Prostate gland (tissue), 2 donors: ENCODE measurements around the gene CHD5. TPM values are rescaled to one million over a fixed set of nuclear protein-coding genes. Genes with fewer than 3 reads are reported as not detected.
A peak's percentile ranks its signal among the peaks of the same experiment; 100 is the strongest.

Experiments used
- DNase-seq: peaks from one replicate; pipeline ENCODE4 v3.0.0-alpha.2; 2019; ENCODE audit warnings: low spot score
- H3K27ac ChIP-seq, 2 donors: fragments of 200-600 bp; sonication (generic); 2 replicates each; pipeline ENCODE4 v1.5.1; 2017 to 2019
- H3K27me3 ChIP-seq: fragments of 200-600 bp; sonication (generic); replicated peaks from 2 replicates; pipeline ENCODE4 v1.5.1; 2019; ENCODE audit not compliant: insufficient read depth
- H3K36me3 ChIP-seq, 2 donors: fragments of 200-600 bp; sonication (generic); 1 replicate in 1 of 2; 2 replicates in 1 of 2; pipeline versions ENCODE4 v1.5.1 to v1.8.1; 2017 to 2019
- H3K4me1 ChIP-seq: fragments of 200-600 bp; sonication (generic); replicated peaks from 2 replicates; pipeline ENCODE4 v1.5.1; 2019
- H3K4me3 ChIP-seq, 2 donors: fragments of 200-600 bp; sonication (generic); 2 replicates each; pipeline ENCODE4 v1.5.1; 2017 to 2019
- H3K9me3 ChIP-seq: fragments of 200-600 bp; sonication (generic); 2 replicates; pipeline ENCODE4 v1.5.1; 2017
- CTCF ChIP-seq, 4 experiments: fragments of 200-600 bp in 2 of 4; fragments of 450-650 bp in 2 of 4; sonication (generic) in 2 of 4; IDR thresholded peaks; 1 replicate in 3 of 4; 2 replicates in 1 of 4; pipeline ENCODE4 v1.5.1; 2016 to 2019; ENCODE audit warnings: antibody characterized with exemption in 4 of 4, mild to moderate bottlenecking in 2 of 4, moderate library complexity in 2 of 4
- POLR2A ChIP-seq: fragments of 450-650 bp; IDR thresholded peaks from one replicate; pipeline ENCODE4 v1.6.1; 2016; ENCODE audit warnings: antibody characterized with exemption, mild to moderate bottlenecking
- POLR2AphosphoS5 ChIP-seq: sonication (generic); formaldehyde crosslinking; IDR thresholded peaks from one replicate; pipeline ENCODE4 v1.6.1; 2017; ENCODE audit warnings: antibody characterized with exemption
- WGBS: methylation state at CpG from one replicate; pipeline ENCODE4 v1.1.5; 2018; 5-methylcytosine and 5-hydroxymethylcytosine counted together
- intact Hi-C: fragments of 100-400 bp; cut with DNase I; formaldehyde crosslinking; loops from one replicate; pipeline ENCODE4 v1.14.2; 2022
- total RNA-seq, 2 donors: library from RNA; depleted of rRNA; stranded (reverse); fragments of >200 nt; gene quantifications; one replicate each; pipeline ENCODE4 v1.1.0, GENCODE V29; 2016

CHD5 gene
- total RNA-seq, 2 donors from 2014 or later = 4.9 to 17.0 TPM

DNA sequence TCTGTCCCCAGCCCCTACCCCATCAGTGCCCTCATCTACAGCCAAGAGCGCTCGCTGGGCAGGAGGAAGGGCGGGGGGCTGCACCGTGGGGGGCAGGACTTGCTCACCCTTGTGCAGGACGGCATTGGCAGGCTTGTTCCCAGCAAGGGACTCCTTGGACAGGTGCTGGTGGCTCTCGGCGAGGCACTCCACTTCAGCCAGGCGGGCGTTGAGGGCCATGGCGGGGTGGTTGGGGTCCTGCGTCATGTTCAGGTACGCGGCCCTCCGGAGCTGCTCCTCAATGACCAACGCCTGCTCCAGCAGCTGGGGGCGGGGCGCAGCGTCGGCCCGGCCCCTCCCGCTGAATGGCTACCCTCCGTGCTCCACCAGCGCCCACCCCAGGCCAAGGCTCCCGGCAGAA is 70.4 kb downstream of the CHD5 start:
- 65% methylated on average over 18 of the region's 24 CpGs for WGBS
- DNase-seq = no peak
- TF ChIP-seq CTCF (IDR thresholded peaks at IDR 0.05) (no peak), POLR2A (no peak), POLR2AphosphoS5 (no peak)
- intact Hi-C loops = no loop called here
- Histone ChIP-seq H3K4me1 (no peaks in the 10 kb centered on the region), H3K27me3 (no peaks in the 10 kb centered on the region), H3K27ac (no peak overlapping the region), H3K9me3 (no peaks in the 10 kb centered on the region), H3K4me3 (no peak overlapping the region), H3K36me3 (no peaks in the 10 kb centered on the region)

DNA sequence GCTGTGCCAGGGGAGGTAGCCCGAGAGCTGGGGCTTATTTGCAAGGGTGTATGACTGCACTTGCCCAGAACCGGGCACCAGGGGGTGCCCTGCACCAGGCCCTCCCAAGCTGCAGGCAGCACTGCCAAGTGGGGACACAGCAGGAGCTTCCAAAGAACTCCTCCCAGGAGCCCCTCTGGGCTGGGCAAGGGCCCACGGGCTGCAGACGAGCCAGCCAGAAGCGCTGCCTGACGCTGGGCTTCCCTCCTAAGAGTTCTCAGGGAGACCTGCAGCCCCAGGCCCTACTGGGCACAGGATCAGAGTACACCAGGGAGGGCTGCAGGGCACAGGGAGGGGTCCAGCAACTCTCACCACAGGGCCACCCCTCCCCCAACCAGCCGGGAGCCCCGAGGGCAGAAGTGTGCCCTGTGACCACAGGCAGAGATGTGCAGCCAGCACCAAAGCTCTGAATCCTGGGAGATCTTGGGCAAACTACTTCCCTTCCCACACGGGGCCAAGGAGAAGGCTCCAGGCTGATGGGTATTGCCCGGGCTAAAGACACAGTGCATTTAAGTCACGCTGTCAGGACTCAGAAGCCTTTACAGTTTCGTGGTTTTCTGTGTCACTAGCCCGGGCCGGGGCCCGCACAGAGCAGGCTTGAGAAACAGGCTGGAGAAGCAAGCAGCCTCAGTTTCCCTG is 71.0 kb downstream of the CHD5 start:
- no peak overlapping the region for H3K27ac ChIP-seq
- 35% methylated on average over 14 of the region's 15 CpGs for WGBS
- H3K9me3 ChIP-seq = no peaks in the 10 kb centered on the region
- H3K36me3 ChIP-seq = no peaks in the 10 kb centered on the region
- TF ChIP-seq POLR2AphosphoS5 (no peak), CTCF (IDR thresholded peaks at IDR 0.05) (peak in 3 of 4 experiments; percentile 24 to 58 (median 48)), POLR2A (no peak)
- intact Hi-C loops = no loop called here
- peak; percentile 19 for DNase-seq
- H3K4me1 ChIP-seq = no peaks in the 10 kb centered on the region
- no peak overlapping the region for H3K4me3 ChIP-seq
- H3K27me3 ChIP-seq = no peaks in the 10 kb centered on the region

DNA sequence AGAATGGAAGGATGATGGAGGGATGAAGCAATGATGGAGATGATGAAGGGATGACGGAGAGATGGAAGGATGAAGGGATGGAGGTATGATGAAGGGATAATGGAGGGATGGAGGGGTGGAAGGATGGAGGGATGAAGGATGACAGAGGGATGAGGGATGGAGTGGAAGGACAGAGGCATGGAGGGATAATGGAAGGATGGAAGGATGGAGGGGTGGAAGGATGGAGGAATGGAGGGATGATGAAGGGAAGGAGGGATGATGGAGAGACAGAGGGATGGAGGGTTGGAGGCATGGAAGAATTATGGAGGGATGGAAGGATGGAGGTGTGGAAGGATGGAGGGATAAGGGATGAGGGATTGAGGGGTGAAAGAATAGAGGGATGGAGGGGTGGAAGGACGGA is 71.6 kb downstream of the CHD5 start:
- no peak overlapping the region for H3K4me3 ChIP-seq
- TF ChIP-seq CTCF (IDR thresholded peaks at IDR 0.05) = no peak
- no peak for TF ChIP-seq POLR2A
- no peak for TF ChIP-seq POLR2AphosphoS5
- no peaks in the 10 kb centered on the region for H3K27me3 ChIP-seq
- no peaks in the 10 kb centered on the region for H3K9me3 ChIP-seq
- DNase-seq = no peak
- no peaks in the 10 kb centered on the region for H3K36me3 ChIP-seq
- intact Hi-C loops = no loop called here
- no peak overlapping the region for H3K27ac ChIP-seq
- no peaks in the 10 kb centered on the region for H3K4me1 ChIP-seq
- WGBS = 72% methylated on average over 2 of the region's 2 CpGs

- Histone ChIP-seq H3K36me3 (no peaks in the 10 kb centered on the region), H3K4me3 (no peak overlapping the region), H3K4me1 (no peaks in the 10 kb centered on the region), H3K9me3 (no peaks in the 10 kb centered on the region), H3K27me3 (no peaks in the 10 kb centered on the region), H3K27ac (no peak overlapping the region)
- WGBS = 87% methylated on average over 8 of the region's 8 CpGs
- no peak for TF ChIP-seq POLR2AphosphoS5
- no peak for TF ChIP-seq CTCF (IDR thresholded peaks at IDR 0.05)
- no peak for TF ChIP-seq POLR2A
- no peak for DNase-seq
- intact Hi-C loops = no loop called here
Observed at GRCh38 chr1:6107409-6108356, 72.4 kb downstream of the CHD5 start.
